GM06990 (cell line): ENCODE results near the gene SERPINF2.
A peak's percentile ranks its signal among the peaks of the same experiment; 100 is the strongest.
"Not testable (repeated sequence)": the region's sequence is repeated elsewhere in the genome, so short reads cannot be mapped to it uniquely, and the experiment has no call there.

Experiments
- DNase-seq: peaks from one replicate; pipeline ENCODE4 v3.0.0-alpha.2; 2011; ENCODE audit not compliant: insufficient read length; ENCODE audit errors: extremely low read depth
- H3K27me3 ChIP-seq: replicated peaks from 2 replicates; pipeline ENCODE4 v1.6.0; 2011; ENCODE audit warnings: low read length; ENCODE audit not compliant: control insufficient read depth, insufficient read depth
- H3K36me3 ChIP-seq: 2 replicates; pipeline ENCODE4 v1.5.1; 2011; ENCODE audit warnings: low read length; ENCODE audit not compliant: control insufficient read depth, insufficient read depth
- H3K4me3 ChIP-seq: replicated peaks from 2 replicates; pipeline ENCODE4 v1.5.1; 2011; ENCODE audit warnings: low read depth, mild to moderate bottlenecking, control low read depth, low read length
- CTCF ChIP-seq: IDR thresholded peaks from 2 replicates; pipeline ENCODE4 v1.5.1; 2011; ENCODE audit warnings: low read length, control low read depth, mild to moderate bottlenecking, inconsistent platforms; ENCODE audit not compliant: insufficient read depth, poor library complexity, severe bottlenecking

SERPINF2 gene

GRCh38 chr17:1759529-1759928, 16.9 kb downstream of the SERPINF2 start:
- no peaks in the 10 kb centered on the region for H3K36me3 ChIP-seq
- DNase-seq: no peak
- no peak overlapping the region for H3K4me3 ChIP-seq
- H3K27me3 ChIP-seq: no peaks in the 10 kb centered on the region
- TF ChIP-seq CTCF: no peak

- Histone ChIP-seq H3K36me3 (no peaks in the 10 kb centered on the region), H3K27me3 (no peaks in the 10 kb centered on the region), H3K4me3 (no peak overlapping the region)
- peak; percentile 37 for DNase-seq
- TF ChIP-seq CTCF: no peak
Observed at GRCh38 chr17:1762233-1762900, 19.7 kb downstream of the SERPINF2 start.

- H3K4me3 ChIP-seq: no peak overlapping the region; the same call in 1 of the 2 replicates
- no peak for TF ChIP-seq CTCF
- DNase-seq: peak; percentile 45
Observed at GRCh38 chr17:1762901-1763898, 20.5 kb downstream of the SERPINF2 start.

GRCh38 chr17:1764284-1764683, 21.6 kb downstream of the SERPINF2 start:
- H3K36me3 ChIP-seq: no peaks in the 10 kb centered on the region
- no peaks in the 10 kb centered on the region for H3K27me3 ChIP-seq
- DNase-seq: peak; percentile 69
- TF ChIP-seq CTCF: no peak
- no peak overlapping the region for H3K4me3 ChIP-seq

More at GRCh38 chr17:1762901-1763898, 20.5 kb downstream of the SERPINF2 start:
- Histone ChIP-seq H3K36me3 (no peaks in the 10 kb centered on the region), H3K27me3 (no peaks in the 10 kb centered on the region)

DNA sequence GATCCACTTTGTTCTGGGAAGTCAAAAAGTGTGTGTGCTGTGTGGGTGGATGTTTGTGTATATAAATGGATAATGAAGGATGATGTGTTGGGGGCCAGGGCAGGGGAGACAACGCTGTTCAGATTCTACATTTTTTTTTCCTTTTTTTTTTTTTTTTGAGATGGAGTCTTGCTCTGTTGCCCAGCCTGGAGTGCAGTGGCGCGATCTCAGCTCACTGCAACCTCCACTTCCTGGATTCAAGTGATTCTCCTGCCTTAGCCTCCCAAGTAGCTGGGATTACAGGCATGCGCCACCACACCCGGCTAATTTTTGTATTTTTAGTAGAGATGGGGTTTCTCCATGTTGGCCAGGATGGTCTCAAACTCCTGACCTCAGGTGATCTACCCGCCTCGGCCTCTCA, 22.0 kb downstream of the SERPINF2 start:
- not testable (repeated sequence) for H3K36me3 ChIP-seq, DNase-seq, H3K4me3 ChIP-seq, H3K27me3 ChIP-seq

DNA sequence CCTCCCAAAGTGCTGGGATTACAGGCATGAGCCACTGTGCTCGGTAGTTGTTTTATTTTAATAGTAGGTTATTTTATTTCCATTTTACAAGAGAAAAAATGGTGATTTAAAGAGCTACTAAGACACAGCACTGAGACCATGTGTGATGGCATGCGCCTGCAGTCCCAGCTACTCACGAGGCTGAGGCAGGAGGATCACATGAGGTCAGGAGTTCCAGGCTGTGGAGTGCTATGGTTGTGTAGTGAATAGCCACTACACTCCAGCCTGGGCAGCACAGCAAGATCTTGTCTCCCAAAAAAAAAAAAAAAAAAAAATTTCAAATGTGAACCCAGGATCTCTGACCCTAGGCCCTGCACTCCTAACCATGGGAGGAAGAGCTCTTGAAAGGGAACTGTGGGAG, 22.9 kb downstream of the SERPINF2 start:
- Histone ChIP-seq H3K4me3 (no peak overlapping the region), H3K27me3 (no peaks in the 10 kb centered on the region), H3K36me3 (no peaks in the 10 kb centered on the region)
- no peak for TF ChIP-seq CTCF
- no peak for DNase-seq
